ENCODE results near the gene AP3D1.
"Not testable (repeated sequence)": the region's sequence is repeated elsewhere in the genome, so short reads cannot be mapped to it uniquely, and the experiment has no call there.

Gene AP3D1

GRCh38 chr19:2151339-2152229 lies at the start of gene AP3D1:
TSS of gene AP3D1 (minus strand) at chr19:2151566. CDS start at chr19:2151334, 232 bp downstream.
- DNase-seq: peak; percentile 100

- DNase-seq: not testable (repeated sequence)
These were observed 49.4 kb upstream of the AP3D1 start for GRCh38 chr19:2200624-2201294.

- DNase-seq: no peak
These were observed 48.7 kb upstream of the AP3D1 start for GRCh38 chr19:2199861-2200623.

DNA sequence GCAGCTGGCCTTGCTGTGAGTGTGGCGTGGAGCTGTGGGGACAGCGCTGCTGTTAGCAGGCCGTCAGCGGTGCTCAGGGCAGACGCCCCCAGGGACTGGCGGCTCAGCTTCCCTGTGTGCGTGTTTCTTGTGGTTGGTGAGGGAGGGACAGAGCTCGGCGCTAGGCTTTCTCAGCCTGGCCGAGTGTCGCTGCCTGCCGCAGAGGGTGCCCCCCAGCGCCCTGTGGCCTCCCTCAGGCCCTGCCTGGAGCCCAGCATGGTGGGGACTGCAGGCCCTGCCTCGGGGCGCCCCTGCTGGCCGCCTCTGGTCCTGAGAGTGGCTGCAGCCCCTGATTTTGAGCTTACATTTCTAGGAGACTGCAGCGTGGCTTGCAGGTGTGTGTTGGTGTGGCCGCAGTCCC lies 47.8 kb upstream of the AP3D1 start:
- DNase-seq: no peak

DNA sequence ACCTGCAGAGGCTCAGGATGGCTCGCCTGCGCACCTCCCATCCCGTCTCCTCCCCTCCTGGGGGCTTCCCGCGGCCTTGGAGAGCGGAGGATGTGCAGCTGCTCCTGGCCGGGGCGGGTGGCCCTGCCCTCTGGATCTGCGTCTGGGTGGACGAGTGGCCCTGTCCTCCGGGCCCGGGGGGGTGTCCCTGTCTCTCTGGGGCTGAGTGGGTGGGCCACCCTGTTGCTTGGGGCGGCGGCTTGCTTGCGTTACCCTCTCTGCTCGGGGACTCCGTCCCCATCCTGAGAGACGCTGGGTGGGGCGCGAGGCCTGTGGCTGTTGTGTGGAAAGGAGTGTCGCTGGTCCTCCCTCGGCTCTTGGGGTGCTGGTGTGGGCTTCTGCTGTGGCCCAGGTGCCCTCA lies 47.0 kb upstream of the AP3D1 start:
- DNase-seq: no peak

DNA sequence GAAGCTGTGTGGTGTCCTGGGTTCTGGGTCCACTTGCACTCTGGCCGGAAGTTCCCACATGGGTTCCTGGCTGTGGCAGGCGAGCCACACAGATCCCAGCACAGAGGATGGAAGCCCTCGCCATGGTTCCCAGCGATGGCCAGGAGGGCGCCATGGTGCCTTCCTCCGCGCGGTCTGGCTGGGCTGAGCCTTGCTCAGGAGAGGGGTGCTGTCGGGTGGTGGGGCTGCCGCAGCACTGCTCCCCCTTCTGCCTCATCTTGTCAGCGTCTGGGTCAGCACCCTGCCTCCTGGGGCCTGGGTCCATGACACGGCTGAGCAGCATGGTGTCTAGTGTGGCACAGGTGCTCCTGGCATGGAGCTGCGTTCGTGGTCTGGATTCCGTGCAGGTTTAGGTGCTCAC lies 45.9 kb upstream of the AP3D1 start:
- DNase-seq: no peak

GRCh38 chr19:2195914-2196313 lies 44.5 kb upstream of the AP3D1 start:
- no peak for DNase-seq

DNA sequence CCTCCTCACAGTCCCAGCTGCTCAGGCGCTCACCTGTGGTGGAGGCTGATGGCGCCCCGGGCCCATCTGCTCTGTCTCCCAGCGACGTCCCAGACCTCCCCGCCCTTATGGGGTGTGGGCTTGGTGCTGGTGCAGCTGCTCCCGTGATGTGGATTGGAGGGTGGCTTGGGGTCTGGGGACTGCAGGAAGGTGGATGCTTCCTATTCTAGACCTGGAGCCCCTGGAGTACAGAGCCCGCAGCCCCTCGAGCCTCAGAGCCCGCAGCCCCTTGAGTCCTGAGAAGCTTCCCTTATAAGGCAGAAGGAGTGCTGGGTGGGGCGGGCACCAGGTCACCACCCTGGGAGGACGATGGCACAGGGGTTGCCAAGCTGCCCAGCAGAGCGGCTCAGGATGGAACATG lies 44.0 kb upstream of the AP3D1 start:
- DNase-seq: no peak

GRCh38 chr19:2194513-2195078 lies 43.2 kb upstream of the AP3D1 start:
- no peak for DNase-seq

GRCh38 chr19:2193807-2194206 lies 42.4 kb upstream of the AP3D1 start:
- DNase-seq: no peak

- DNase-seq: no peak
These were observed 41.5 kb upstream of the AP3D1 start for GRCh38 chr19:2192862-2193261.

DNA sequence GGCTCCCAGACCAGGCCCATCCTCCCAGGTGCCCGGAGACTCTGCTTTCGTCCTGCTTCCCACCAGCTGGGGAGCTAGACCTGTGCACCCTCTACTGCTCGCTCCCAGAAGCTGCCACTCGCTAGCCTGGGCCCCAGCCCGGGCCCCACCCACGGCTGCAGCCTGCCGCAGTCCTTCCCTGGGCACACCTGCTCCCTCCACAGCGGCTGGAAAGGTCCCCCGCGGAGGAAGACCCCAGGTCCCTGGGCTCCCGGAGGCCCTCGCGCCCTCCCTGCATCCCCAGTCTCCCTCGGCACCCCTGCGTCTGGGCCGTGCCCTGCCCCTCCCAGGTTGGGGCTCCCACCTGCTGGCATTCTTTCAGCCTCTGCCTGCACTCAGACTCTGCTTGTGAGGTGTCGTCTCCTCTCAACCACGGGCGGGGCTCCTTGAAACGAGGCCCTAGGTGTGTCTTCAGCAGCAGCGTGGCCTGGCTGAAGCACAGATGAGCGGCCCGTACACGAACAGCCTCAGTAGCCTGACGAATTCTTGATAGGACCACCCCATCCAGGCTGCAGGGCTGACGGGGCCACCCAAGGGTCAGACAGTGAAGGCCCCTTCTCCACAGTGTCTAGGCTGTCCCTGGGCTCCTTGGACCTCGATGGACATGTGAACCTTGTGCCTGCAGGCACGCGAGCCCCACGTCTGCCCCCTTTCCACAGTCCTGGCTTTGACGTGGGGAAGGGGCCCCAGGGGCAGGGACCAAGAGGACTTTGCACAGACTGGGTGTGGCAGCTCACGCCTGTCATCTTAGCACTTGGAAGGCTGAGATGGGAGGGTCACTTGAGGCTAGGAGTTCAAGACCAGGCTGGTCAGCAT lies 40.3 kb upstream of the AP3D1 start:
- DNase-seq: no peak

DNA sequence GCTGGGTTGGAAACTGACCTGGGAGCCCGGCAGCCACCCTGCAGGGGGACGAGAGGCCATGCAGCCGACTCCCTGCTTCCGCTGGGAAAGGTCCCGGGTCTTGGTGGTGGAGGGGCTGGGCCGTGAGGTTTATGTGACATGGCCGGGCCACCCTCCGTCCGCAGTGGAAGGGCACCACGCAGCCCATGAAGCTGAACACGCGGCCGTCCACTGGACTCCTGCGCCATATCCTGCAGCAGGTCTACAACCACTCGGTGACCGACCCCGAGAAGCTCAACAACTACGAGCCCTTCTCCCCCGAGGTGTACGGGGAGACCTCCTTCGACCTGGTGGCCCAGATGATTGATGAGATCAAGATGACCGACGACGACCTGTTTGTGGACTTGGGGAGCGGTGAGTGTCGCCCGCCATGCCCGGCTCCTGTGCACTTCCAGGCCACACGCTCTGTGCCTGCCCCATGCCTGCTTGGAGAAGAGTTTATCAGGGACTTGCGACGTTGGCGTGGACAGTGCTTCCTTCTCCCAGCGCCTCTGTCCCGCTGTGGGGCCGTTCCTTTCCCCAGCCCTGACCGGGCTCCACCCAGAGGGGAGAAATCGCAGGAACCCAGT lies 39.6 kb upstream of the AP3D1 start:
- DNase-seq: no peak

GRCh38 chr19:2189880-2190279 lies 38.5 kb upstream of the AP3D1 start:
- DNase-seq: no peak

DNA sequence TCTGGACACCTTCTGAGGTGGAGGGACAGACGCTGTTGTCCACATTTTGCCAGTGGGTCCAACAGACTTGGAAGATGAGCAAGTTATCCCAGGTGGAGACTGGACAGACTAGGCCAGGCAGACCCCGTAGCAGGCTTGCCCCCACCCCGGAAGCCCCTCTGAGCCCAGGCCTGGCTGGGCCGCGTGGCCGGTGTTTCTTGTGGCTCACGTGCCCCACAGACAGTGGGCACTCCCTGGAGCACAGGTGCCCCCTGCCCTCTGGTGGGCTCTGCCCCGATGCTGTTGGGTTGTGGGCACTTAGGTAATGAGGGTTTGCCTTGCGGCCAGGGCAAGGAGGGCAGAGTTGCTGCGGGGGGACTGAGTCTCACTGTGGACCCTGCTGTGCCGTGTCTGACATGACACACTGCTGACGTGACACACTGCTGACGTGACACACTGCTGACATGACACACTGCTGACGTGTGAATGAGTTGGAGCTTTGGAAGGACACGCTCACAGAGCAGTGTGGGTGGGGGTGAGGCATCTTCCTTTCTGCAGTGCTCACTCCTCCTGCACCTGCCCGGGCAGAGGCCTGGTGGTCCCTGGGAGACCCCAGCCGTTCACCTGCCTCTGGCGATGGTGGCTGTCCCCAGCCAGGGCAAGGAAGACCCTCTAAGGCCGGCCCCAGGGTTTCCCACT lies 37.5 kb upstream of the AP3D1 start:
- no peak for DNase-seq

DNA sequence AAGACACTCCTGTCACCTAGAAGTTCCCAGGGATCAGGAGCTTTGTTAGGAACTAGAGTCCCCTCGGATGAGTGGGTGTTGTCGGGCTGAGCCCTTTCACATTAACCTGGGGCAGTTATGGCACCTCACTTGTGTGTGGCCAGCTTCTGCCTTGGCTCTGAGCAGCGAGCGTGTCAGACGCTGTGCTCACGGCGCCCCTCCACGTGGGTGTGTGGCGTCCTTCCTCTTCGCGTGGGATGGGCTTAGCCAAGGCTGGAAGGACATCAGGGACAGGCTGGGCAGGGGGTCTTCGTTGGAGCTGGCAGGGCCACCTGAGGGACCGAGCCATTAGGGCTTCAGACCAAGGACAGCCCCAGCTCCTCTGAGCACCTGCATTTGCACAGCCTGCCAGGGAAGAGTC lies 35.8 kb upstream of the AP3D1 start:
- no peak for DNase-seq

DNA sequence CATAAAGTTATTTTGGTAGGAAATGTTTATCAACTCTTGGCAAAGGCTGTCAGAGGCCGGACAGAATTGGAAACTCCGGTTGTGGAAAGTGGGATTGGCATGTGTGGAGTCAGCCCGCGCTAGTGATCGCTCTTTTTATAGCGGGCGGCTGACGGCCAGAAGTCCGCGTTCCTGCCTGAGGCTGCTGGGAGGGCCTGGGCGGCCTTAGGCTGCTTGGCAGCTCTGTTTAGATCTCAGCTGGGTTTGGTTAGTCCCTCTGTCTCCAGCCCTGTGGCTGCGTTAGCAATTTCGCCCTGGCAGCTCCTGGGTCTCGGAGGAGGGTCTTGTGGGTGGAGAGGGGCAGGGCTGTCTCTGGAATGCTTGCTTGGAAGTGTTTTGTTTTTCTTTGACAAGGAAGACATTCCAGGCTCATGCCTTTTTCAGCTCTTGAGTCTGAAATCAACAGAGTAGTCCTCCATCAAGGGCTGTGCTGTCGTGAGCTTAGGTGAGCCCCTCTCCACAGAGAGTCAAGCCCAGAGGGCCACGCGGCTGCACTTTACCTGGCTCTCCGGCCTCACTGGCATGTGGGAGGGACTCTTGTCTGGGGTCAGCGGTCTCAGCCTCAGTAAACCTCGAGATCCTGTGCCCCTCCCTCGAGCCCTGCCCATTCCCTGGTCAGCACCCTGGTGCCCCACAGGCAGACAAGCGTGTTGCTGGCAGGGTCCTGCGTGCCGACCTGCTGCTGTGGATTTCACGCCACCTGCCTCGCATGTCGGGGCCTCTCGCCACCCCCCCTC lies 34.9 kb upstream of the AP3D1 start:
- DNase-seq: no peak

- no peak for DNase-seq
These were observed 34.3 kb upstream of the AP3D1 start for GRCh38 chr19:2185734-2186070.

DNA sequence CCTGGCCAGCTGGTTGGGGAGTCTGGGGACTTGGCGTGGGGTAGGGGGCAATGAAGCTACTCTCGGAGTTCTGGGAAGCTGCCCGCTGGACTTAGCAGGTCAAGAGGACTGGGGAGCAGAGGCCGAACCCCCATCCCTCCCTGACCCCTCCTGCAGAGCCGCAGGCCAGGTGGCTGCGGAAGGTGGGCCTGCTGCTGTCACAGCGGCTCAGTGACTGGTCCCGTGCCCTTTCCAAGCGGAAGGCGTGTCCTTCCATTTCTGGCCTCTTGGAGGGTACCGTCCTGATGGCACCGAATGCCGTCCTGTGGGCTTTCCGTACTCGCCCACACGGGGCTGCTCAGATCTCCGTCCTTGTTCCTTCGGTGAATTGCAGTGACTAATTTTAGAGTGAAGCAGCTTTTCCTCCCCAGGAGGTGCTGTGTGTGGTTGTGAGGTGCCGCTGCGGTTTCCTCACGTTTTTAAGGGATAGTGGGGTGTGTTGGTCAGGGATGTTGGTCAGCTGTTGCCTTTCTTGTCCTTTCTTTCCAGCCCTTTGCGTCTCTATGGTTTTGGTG lies 33.1 kb upstream of the AP3D1 start:
- no peak for DNase-seq

DNA sequence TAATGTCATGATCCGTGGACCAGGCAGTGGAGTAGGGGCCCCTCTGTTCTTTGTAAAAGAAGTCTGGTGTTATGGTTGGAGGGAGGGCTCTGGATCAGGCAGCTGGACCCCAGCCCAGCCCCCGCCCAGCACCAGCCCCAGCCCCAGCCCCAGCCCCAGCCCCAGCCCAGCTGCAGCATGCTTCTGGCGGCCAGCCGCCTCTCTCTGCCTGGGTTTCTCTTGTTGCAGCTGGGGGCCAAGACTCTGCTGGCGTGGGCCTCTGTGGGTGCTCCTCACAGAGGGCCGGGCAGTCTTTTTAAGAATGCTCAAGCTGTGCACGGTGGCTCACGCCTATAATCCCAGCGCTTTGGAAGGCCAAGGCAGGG lies 30.2 kb upstream of the AP3D1 start:
- no peak for DNase-seq

All from activated CD8-positive, alpha-beta memory T cell treated with anti-CD3 and anti-CD28 coated beads for 24 hours (primary cell).